Cardiac fibroblast (primary cell): ENCODE results near the gene NRXN3.

ENCODE experiments used
- DNase-seq, 2 donors: peaks; one replicate each; pipeline versions ENCODE4 v3.0.0 to v3.0.0-alpha.2; 2010; ENCODE audit warnings: low read depth in 2 of 2
- H3K4me3 ChIP-seq, 2 donors: replicated peaks in 1 of 2; 1 replicate in 1 of 2; 2 replicates in 1 of 2; pipeline ENCODE4 v1.5.1; 2011; ENCODE audit warnings: low read depth in 2 of 2, low read length in 2 of 2, mild to moderate bottlenecking in 2 of 2, moderate library complexity in 1 of 2
- TF ChIP-seq, protein P1 (sequence below): IDR thresholded peaks from one replicate; pipeline ENCODE4 v1.5.1; 2011; ENCODE audit warnings: low read depth, mild to moderate bottlenecking, low read length, inconsistent platforms

The NRXN3 gene

GRCh38 chr14:79064214-79064613 lies 894.0 kb downstream of the NRXN3 start:
- TF ChIP-seq, protein P1, sequence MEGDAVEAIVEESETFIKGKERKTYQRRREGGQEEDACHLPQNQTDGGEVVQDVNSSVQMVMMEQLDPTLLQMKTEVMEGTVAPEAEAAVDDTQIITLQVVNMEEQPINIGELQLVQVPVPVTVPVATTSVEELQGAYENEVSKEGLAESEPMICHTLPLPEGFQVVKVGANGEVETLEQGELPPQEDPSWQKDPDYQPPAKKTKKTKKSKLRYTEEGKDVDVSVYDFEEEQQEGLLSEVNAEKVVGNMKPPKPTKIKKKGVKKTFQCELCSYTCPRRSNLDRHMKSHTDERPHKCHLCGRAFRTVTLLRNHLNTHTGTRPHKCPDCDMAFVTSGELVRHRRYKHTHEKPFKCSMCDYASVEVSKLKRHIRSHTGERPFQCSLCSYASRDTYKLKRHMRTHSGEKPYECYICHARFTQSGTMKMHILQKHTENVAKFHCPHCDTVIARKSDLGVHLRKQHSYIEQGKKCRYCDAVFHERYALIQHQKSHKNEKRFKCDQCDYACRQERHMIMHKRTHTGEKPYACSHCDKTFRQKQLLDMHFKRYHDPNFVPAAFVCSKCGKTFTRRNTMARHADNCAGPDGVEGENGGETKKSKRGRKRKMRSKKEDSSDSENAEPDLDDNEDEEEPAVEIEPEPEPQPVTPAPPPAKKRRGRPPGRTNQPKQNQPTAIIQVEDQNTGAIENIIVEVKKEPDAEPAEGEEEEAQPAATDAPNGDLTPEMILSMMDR, result no peak
- DNase-seq, result no peak
- no peak overlapping the region for H3K4me3 ChIP-seq

DNA sequence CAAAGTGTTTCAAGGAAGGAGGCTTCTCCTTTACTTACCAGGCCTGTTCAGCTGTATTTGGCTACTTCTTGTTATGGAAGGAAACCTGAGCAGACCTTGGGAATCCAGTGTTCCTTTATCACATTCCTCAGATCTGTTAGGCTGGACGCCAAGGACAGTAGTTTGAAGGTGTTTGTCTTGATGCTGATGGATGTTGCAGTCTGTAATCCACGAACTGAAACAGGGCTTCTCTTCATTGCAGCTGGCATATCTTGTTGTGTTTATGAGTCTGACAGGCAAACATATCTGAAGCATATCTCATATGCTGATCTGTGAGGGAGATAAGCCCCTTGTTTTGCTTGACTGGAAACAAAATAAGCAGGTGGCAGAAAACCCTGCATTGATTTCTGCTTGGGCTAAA lies 904.3 kb downstream of the NRXN3 start:
- TF ChIP-seq, protein P1, result no peak
- DNase-seq, result no peak
- no peak overlapping the region for H3K4me3 ChIP-seq

DNA sequence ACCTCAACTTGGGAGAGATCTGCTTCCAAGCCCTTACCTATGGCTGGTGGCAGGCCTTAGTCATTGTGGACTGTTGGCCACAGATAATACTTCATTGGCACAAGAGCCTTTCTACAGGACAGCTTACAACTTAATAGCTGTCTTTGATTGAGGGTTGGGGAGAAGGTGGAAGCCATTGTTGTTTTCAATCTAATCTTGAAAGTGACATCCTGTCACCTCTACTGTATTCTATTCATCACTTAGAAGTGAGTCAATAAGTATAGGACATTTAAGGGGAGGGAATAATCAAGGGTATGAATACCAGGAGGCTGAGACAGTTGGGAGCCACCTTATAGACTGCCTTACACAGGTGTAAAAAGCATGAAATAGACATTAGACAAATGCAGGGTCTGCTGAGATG lies 906.3 kb downstream of the NRXN3 start:
- no peak for DNase-seq
- no peak overlapping the region for H3K4me3 ChIP-seq
- TF ChIP-seq, protein P1, result no peak

DNA sequence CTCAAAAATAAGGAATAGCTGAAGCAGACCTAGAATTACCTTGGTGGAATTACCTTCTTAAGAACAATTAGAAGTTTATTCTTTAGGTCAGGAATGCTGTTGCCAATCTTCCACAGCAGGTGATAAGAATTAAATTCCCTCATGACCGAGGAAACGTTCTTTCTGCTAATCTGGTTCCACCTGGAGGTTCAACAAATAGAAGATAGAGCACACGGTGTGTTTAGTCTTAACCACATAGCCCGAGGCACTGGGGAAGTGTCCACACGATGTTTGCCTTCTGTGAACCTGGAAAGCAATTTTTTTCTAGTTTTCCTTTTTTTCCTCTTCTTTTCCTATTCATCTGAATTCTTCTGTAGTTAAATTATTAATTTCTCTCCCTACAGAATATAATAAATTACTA lies 906.9 kb downstream of the NRXN3 start:
- no peak overlapping the region for H3K4me3 ChIP-seq
- TF ChIP-seq, protein P1, result no peak
- no peak for DNase-seq

DNA sequence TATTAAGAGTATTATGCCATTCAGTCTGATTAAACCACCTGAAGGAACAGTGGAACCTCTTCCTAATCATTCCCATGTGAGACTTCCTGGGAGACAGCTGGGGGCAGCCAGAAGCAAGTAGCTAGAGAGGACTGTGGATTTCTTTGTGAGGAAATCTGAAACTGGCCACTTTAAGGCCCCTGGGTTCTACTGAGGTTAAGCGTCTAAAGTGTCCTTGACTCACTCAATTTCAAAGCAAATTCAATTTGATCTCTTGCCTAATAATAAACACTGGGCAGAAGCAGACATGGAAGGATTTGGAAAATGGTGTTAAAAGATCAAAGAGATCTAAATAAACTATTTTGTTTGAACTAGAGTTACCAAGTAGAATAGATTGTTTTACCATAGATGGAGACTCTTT lies 909.9 kb downstream of the NRXN3 start:
- TF ChIP-seq, protein P1, result no peak
- no peak overlapping the region for H3K4me3 ChIP-seq
- no peak for DNase-seq

DNA sequence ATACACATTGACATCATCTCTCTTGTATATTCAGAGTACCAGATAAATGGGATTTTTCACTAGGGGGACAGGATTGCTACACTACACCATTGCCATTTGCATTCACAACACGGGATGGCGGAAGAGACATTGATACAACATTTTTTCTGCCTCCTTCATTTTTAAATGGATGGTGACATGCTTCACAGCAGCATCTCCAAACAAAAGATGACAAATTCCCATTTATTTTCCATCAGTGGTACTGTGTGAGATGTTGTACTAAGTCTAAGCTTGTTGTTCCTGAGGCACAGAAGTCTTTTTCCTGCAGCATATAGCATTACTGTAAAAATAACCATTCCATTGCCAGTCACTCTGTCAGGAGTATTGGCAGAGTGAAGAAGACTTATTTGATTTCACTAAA lies 912.7 kb downstream of the NRXN3 start:
- H3K4me3 ChIP-seq, result no peak overlapping the region
- TF ChIP-seq, protein P1, result no peak
- DNase-seq, result no peak

DNA sequence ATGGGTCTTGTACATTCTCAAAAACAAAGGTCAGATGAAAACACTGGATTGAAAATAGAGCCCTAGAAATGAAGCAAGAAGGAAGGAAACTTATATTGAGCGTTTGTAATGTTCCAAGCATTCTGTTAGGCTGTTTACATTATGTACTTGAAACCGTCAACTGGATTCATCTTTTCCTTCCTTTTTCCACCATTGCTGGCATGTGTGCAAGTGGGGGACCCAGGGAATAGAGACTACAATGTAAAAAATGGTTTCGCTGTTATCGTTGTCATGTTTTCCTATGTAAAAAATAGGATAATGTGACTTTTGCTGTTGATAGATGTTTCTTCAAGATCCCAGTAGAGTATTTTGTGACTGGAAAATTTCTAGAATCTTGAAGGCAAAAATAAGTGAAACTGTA lies 913.2 kb downstream of the NRXN3 start:
- TF ChIP-seq, protein P1, result no peak
- H3K4me3 ChIP-seq, result no peak overlapping the region
- DNase-seq, result no peak
